Measurements from ENCODE around the gene TMEM94.

TMEM94 gene

GRCh38 chr17:75498039-75498725 is 41.7 kb downstream of the TMEM94 start:
- no peak for DNase-seq (ENCODE audit: low spot score)

DNA sequence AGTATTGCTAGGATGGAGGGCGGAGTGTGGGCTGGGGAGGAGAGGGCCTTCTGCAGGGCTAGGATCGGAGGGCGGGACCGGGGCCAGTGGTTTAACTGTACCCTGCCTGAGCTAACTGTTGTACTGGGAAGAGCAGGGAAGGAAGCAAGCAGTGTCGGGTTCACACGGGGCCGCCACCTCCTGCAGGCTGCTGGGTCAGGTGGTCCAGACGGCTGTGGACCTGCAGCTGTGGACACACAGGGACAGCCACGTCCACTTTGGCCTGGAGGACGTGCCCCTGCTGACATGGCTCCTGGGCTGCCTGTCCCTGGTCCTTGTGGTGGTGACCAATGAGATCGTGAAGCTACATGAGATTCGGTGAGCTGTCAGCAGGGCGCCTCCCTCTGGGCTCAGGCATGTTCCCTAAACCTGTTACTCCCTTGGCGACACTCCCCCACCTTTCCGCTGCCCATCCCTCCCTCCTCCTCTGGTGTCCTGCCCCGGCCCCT is 42.3 kb downstream of the TMEM94 start:
- no peak for DNase-seq (ENCODE audit: low spot score)

DNA sequence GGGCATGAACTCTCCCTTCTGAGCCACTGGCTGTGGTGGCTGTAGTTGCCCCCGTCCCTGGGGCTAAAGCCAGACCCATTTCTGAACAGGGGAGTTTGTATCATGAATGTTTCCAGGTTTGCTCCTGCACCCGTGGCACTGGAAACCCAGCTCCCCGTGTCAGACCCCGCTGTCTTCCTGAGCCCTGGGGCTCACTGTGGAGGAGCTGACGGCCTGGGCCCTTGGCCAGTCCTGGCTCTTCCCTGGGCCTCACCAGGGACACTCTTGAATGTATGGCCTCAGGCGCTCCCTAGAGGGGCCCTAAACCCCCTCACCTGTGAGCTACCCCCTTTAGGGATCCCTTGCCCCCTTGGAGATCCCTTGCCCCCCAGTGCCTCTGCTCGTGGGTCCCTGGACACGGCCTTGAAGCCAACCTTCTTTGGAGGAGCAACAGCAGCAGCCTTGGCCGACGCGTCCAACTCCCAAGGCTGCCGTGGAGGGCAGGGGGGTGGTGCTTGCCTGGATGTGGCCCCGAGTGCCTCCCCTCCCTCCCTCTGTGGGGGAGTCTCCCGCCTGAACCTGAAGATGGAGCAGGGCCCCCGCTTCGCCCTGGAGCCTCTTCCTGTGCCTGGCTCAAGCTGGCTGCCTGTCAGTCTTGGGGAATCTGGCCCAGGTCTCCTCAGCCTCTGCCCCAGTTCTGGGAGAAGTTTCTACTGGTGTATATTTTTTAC is 43.0 kb downstream of the TMEM94 start:
- DNase-seq (ENCODE audit: low spot score): no peak

GRCh38 chr17:75500419-75501216 is 44.2 kb downstream of the TMEM94 start:
- no peak for DNase-seq (ENCODE audit: low spot score)

GRCh38 chr17:75501378-75502071 is 45.1 kb downstream of the TMEM94 start:
- DNase-seq (ENCODE audit: low spot score): no peak

DNA sequence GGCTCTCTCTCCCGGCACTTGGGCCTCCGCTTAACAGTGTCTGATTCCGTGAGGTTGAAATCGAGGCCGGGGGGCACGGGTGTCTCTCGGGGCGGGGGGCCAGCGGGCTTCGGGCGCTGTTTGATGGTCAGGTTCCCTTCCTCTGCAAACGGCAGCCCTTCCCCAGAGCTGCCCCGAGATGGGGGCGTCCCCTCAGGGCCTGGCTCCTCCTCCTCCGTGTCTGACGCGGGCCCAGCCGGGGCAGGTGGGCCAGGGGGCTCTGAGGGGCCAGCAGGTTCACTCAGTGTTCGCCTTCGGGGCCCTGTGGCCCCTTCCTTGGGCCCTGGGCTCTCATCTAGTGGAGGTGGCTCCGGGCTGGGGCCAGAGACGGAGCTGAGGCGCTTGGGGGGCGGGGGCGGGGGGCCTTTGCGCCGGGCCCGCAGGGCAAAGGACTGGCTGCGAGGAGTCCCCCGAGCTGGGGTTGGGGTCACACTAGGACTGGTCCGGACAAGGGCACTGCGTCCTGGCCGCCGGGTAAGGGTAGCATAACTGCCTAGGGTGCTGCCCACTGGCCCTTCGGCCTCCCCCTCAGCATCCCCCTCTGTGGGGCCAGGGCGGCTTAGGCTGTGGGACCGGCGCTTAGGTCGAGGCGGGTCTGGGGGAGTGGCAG is 45.8 kb downstream of the TMEM94 start:
- no peak for DNase-seq (ENCODE audit: low spot score)

DNA sequence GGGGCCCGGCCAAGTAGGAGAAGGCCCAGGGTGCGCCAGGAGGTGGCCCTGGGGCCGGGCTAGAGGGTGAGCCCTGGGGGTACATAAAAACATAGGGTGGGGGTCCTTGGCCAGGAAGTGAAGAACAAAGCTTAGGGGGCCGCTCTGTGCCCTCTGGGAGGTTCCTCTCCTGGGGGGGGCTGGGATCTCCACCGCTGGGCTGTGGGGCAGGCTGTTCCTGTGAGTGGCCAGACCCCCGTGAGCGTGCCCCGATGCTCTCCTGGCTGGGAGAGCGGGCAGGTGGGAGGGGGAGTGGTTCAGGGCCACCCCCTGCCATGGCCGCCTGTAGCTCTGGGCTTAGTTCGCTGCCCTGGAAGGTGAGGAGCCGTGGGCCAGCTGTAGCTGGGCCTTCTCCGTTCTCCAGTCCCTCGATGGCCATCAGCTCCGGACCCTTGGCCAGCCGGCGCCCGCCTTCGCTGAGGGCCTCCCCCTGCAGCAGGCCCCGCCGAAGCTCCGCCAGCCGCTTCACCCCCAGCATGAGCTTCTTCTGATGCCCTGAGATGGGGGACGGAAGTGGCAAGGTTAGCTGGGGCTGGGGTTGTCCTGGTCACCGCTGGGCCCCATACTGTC is 46.4 kb downstream of the TMEM94 start:
- no peak for DNase-seq (ENCODE audit: low spot score)

DNA sequence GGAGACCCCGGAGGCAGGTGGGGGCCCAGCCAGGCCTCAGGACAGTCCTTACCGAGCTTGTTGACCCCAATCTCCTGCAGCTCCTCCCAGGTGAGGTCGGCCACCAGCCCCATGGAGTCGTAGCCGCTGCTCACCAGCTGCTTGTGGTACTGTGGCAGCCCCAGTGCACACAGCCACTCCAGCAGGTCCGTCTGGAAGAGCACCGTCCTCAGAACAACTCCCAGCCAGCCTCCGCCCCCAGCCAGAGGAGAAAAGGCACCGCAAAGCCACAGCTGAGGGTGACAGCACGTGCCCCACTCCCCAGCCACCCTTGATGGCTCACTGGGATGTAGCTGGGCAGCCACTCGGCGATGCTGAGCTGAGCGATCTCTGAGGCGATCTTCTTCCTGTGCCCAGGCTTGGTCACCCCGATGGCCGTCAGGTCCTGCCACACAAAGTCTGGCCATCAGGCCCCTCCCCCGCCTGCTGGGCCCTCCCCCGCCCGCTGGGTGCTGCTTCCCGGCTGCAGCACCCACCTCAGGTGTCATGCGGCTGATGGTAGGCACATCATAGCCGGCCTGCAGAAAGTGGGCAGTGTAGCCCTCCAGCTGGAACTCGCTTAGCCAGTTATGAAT is 47.0 kb downstream of the TMEM94 start:
- no peak for DNase-seq (ENCODE audit: low spot score)

DNA sequence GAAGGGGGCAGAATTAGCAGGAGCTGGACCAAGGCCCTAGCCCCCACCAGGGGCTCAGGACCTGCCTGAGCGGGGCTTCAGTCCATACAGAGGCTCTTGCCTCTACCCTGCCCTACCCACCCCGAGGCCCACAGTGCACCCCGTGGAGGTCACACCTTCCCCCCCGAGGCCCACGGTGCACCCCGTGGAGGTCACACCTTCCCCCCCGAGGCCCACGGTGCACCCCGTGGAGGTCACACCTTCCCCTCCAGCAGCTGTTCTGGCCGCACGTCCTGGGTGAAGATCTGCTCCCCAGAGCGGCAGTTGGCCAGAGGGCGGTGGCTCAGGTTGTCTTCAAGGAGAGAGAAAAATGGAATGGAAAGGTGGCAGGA is 47.5 kb downstream of the TMEM94 start:
- no peak for DNase-seq (ENCODE audit: low spot score)

DNA sequence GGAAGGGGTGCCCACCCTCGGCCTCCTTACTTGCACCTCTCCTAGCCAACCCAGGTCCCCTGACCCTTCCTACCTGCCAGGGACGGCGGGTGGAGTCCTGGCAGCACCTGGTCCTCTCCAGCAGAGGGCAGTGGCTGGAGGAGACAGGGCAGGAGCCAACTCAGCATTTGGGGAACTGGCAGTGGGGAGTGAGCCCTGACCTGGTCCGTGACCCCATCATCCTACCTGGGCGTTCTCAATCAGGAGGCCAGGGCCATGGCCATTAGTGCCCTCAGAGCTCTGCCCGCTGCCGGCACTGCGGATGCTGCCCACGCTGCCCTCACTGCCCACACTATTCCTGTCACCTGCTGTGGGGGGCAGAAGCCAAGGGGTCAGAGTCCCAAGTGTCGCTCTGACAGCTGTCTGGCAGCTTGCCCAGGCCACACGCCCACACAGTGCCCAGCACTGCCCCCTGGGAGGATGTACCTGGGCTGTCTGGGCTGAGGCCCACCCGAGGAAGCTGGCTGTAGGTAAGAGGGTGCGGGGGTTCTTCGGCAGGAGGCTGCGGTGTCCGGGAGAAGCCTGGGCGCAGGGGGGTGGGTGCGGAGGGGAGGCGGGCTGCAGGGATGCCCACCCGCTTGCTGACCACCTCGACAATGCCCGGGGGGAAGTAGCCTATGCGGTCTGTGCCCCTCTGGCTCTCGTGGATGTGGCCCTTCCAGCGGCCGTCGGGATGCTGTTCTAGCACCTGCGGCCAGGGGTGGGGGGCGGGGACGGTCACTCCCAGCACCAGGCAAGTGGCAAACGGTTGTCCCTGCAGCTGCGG is 48.1 kb downstream of the TMEM94 start:
- DNase-seq (ENCODE audit: low spot score): peak; percentile 23

GRCh38 chr17:75505152-75505409 is 48.6 kb downstream of the TMEM94 start:
- no peak for DNase-seq (ENCODE audit: low spot score)

DNA sequence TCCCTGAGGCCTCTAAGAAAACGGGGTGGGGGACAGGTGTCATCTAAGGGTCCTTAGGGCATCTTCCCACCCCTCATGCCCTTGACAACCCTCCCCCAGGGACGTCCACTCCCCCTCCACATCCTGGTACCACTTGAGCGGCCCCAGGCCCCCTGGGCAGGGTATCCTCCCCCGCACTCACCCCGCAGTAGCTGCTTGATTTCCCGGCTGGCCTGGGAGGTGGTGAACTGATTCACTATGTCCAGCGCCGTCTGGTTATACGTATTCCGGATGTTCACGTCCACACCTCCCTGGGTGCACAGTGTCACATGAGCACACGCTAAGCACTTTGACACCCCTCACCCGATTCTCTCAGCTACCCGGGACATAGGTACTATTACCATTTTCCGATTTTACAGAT is 49.2 kb downstream of the TMEM94 start:
- no peak for DNase-seq (ENCODE audit: low spot score)

DNA sequence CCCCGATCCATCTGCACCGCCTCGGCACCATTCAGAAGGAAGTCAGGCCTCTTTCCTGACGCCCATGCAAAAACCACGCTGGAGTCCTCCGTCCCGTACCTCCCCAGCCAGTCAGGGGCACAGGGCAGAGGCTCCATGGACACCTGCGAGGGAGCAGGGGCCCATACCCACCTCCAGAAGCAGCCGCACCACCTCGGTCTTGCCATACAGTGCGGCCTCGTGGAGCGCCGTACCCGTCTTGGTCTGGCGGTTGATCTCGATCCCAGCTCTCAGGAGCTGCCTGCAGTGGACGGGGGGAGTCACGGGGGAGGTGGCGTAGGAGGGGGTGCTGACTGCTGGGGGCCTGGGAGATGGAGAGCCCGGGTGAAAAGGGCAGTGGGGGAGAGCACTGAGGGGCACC is 49.7 kb downstream of the TMEM94 start:
- no peak for DNase-seq (ENCODE audit: low spot score)

DNA sequence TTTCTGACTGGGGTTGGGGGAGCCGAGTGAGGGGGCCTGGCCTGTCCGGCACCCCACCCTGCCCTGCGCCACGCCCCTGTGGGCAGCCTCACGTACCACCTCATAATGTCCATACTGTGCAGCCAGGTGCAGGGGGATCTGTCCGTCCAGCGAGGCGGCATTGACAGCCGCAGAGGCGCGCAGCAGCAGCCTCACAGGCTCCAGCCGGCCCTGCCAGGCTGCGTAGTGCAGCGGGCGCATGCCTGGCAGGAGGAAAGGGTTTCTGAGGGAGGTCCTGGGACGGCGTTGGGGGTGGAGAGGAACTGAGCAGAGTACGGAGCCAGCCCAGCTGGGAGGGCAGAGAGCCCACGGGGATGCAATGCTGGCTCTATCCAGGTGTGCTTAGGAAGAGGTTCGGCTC is 50.5 kb downstream of the TMEM94 start:
- DNase-seq (ENCODE audit: low spot score): no peak

- DNase-seq (ENCODE audit: low spot score): no peak
Measured at GRCh38 chr17:75507733-75508719, 51.6 kb downstream of the TMEM94 start.

DNA sequence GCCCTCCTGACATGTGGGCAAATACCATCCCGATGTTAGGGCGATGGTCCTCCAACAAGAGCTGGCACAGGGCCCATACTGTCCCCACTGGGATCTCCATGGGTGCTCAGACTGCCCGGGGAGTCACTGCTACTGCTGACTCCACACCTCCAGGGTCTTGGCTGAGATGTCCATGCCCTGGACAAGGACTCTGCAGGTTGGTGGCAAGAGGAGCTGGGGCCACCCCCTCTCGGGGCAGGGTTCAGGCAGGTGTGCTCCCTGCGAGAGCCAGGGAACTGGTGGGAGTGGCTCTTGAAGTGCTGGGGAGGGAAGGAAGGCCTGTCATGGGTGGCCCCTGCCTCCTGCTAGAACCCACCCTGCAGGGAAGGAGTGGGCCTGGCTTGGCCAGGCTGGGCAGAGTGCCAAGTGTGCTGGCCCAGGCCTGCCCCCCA is 52.5 kb downstream of the TMEM94 start:
- no peak for DNase-seq (ENCODE audit: low spot score)

- no peak for DNase-seq (ENCODE audit: low spot score)
Measured at GRCh38 chr17:75509528-75510258, 53.3 kb downstream of the TMEM94 start.

DNA sequence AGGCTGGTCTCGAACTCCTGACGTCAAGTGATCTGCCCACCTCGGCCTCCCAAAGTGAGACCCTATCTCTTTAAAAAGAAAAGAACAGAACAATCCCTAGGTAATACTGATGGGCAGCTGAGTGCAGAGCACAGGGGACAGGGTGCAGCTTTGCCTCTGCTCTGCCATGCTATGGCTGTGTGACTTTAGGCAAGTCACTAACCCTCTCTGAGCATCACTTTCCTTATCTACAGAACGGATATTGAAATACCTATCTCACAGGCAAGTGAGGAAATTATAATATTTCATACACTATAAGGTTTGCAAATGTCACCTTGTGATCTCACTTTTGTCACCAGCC is 54.8 kb downstream of the TMEM94 start:
- no peak for DNase-seq (ENCODE audit: low spot score)
